Pancreas (tissue), 10 donors: ENCODE results near the gene TLE4. TPM values are rescaled to one million over a fixed set of nuclear protein-coding genes. Genes with fewer than 3 reads are reported as not detected.

ENCODE experiments used
- ATAC-seq, 4 donors: fragments of 200-7000 bp; cut with Tn5 transposase; one replicate each; pipeline versions ENCODE4 v1.8.0 to v1.9.1; 2020; ENCODE audit warnings: mild to moderate bottlenecking in 4 of 4, moderate library complexity in 4 of 4
- DNase-seq, 6 donors: peaks; one replicate each; pipeline ENCODE4 v3.0.0-alpha.2; 2020
- FAIRE-seq: peaks from 2 replicates; lab custom pipeline; 2012; peaks lifted over from hg19 to GRCh38; lab: Jason Lieb, UNC
- H3K27ac ChIP-seq, 4 donors: fragments of 200-600 bp; sonication (generic); 1 replicate in 3 of 4; 2 replicates in 1 of 4; pipeline versions ENCODE4 v1.5.0 to v1.8.0; 2020
- H3K27me3 ChIP-seq, 4 donors: fragments of 200-600 bp; one replicate each; pipeline ENCODE4 v1.8.0; 2021
- H3K36me3 ChIP-seq, 3 donors: fragments of 200-600 bp; sonication (generic) in 1 of 3; one replicate each; pipeline versions ENCODE4 v1.5.0 to v1.8.0; 2020 to 2021
- H3K4me1 ChIP-seq, 3 donors: fragments of 200-600 bp; one replicate each; pipeline ENCODE4 v1.8.0; 2021
- H3K4me3 ChIP-seq, 4 donors: fragments of 200-600 bp; sonication (generic) in 2 of 4; one replicate each; pipeline versions ENCODE4 v1.5.0 to v1.8.0; 2020 to 2021
- H3K9me3 ChIP-seq, 4 donors: fragments of 200-600 bp; one replicate each; pipeline ENCODE4 v1.8.0; 2021
- WGBS, 2 donors: extraction: QIAGEN DNeasy Blood & Tissue Kit; methylation state at CpG; one replicate each; pipeline ENCODE4 v1.1.7; 2013; 5-methylcytosine and 5-hydroxymethylcytosine counted together
- intact Hi-C, 3 donors: fragments of 100-400 bp; cut with DNase I; formaldehyde crosslinking; loops; one replicate each; pipeline versions ENCODE4 v1.11.1 to v1.14.2; 2022
- polyA plus RNA-seq, 2 donors: library from polyadenylated mRNA; stranded (reverse); fragments of 200-250 nt; gene quantifications; one replicate each; pipeline ENCODE4 v1.2.3, GENCODE V29; 2013
- total RNA-seq, 6 donors: library from RNA; stranded (reverse); fragmentation: NEBNext Ultra II Directional in 4 of 6; extraction: Animal tissue kit (Norgen Biotek cat#: 25700) in 4 of 6; gene quantifications; one replicate each; pipeline versions ENCODE4 v1.2.1 to v1.2.4, GENCODE V29; 2021 to 2023
- TF ChIP-seq, protein P1 (sequence below), 4 donors: fragments of 200-600 bp; sonication (generic) in 3 of 4; IDR thresholded peaks; one replicate each; pipeline versions ENCODE4 v1.5.0 to v1.8.0; 2021; ENCODE audit warnings: antibody characterized with exemption in 4 of 4
- donor health status: healthy with polysubstance abuse.
- donor health status: DM: no; HTN: no; CAD: no; lungs with moderate emphysema.
- donor health status: DM: no; HTN: no; CAD: no.
- donor health status: control.
- donor health status: control.
- donor health status: Bipolar disorder and iron deficiency.
- donor health status: DM: yes; HTN: yes; CAD: no.
- donor health status: DM: no; HTN: no; CAD: no.
- donor health status: DM: no; HTN: no; CAD: no.
- donor health status: DM: yes; HTN: yes; CAD: no.

TLE4 gene
- total and polyA plus RNA-seq, 8 donors, result 2.8 to 19.0 (median 9.7) TPM

DNA sequence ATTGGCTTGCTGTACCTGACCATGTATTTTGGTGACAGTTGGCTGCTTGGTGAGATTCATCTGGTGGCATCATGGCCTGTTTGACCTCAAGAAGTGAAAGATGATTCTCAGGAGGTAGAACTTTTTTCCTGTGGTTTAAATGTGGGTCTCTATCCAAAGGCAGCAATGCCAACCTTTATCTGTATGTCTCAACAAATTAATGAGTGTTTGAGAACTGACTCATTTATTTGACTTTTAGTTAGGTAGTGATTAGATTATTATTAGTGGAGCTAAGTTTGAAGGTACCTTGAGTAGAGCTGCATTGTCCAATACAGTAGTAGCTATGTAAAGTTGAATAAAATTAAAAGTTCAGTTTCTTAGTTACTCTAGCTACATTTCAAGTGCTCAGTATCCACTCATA lies 48.2 kb downstream of the TLE4 start:
- Histone ChIP-seq H3K27me3 (no peaks in the 10 kb centered on the region), H3K4me3 (no peak overlapping the region), H3K9me3 (no peaks in the 10 kb centered on the region), H3K27ac (no peak overlapping the region), H3K36me3 (no peaks in the 10 kb centered on the region), H3K4me1 (peaks cover 0 to 10% (median 5%) of the 10 kb centered on the region in 3 donors)
- ATAC-seq (peak; percentile 31 to 63 (median 35)), DNase-seq (no peak), FAIRE-seq (no peak)
- TF ChIP-seq, protein P1, sequence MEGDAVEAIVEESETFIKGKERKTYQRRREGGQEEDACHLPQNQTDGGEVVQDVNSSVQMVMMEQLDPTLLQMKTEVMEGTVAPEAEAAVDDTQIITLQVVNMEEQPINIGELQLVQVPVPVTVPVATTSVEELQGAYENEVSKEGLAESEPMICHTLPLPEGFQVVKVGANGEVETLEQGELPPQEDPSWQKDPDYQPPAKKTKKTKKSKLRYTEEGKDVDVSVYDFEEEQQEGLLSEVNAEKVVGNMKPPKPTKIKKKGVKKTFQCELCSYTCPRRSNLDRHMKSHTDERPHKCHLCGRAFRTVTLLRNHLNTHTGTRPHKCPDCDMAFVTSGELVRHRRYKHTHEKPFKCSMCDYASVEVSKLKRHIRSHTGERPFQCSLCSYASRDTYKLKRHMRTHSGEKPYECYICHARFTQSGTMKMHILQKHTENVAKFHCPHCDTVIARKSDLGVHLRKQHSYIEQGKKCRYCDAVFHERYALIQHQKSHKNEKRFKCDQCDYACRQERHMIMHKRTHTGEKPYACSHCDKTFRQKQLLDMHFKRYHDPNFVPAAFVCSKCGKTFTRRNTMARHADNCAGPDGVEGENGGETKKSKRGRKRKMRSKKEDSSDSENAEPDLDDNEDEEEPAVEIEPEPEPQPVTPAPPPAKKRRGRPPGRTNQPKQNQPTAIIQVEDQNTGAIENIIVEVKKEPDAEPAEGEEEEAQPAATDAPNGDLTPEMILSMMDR (IDR thresholded peaks at IDR 0.05), result no peak
- intact Hi-C loops, result no loop called here

DNA sequence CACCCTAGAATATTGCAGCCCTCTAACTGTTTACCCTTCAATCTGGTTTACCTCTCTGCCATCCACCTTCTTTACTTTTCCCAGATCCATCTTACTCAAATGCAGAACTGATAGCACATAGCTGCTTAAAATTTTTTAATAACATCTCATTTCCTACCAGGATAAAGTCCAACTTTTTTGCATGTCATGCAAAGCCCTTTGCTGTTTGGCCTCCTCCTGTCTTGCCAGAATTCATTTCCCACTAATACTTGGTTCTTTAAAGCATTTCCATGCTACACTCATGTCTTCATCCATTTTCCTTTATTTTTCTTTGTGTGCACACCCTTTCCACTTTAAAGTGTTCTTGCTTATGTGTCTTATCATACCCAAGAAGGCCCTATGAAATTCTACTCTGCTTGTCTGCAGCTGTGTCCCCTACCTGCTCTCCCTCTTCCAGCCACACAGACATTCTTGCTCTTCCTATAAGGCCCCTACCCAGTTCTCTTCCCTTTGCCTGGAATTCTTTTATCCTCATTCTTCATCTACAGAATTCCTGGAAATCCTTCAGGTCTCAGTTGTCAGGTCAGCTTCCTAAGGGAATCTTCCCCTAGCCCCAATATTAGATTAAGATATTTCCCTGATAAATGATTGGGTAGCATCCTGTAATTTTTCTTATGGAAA lies 50.3 kb downstream of the TLE4 start:
- ATAC-seq, result no peak
- H3K4me3 ChIP-seq, result no peak overlapping the region
- H3K27me3 ChIP-seq, result no peaks in the 10 kb centered on the region
- intact Hi-C loops, result no loop called here
- no peaks in the 10 kb centered on the region for H3K36me3 ChIP-seq
- DNase-seq, result no peak
- no peak for FAIRE-seq
- no peaks in the 10 kb centered on the region for H3K9me3 ChIP-seq
- H3K4me1 ChIP-seq, result peaks cover 0 to 7% (median 5%) of the 10 kb centered on the region in 3 donors
- H3K27ac ChIP-seq, result no peak overlapping the region
- TF ChIP-seq, protein P1 (IDR thresholded peaks at IDR 0.05), result no peak

DNA sequence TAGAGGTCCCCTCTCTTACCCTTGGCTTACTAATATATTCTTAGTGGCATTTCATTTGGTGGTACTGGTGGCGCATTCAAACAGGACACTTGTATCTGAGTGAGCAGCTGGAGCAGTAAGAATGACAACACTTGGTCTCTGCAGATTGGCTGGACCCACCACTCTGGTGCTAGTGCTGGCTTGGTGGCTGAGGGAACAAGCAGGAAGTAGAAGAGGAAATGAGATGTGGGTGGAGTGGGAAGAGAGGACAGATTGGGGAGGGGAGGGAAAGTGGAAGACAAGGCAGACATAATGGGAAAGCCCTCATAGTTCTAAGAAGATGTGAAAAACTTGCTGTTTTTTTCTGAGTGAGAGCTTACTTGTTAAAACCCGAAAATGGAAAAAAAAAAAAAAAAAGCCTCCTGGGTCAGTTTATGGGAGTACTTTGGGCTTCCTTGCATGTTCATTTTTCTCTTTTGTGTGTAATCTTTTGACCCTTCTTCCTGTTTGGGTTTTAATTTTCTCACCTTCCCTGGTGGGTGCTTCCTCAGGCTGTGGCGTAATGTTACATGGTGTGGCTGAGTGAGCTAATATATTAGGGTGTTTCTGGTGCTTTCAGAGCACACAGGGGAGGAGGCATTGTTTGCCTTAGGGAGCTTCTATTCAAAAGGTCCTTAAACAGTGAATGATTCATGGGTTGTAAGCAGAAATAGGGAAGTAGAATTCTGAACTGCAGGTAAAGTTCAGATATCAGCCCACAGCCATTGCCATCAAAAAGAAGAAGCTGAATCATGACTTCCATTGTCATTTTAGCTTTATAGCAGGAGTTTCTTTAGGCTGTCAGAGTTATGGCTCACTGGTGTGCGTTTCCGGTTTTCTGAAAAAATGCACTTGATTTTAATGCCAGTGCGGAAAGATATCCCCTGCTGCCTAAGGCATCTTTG lies 52.3 kb downstream of the TLE4 start:
- no peaks in the 10 kb centered on the region for H3K27me3 ChIP-seq
- H3K4me3 ChIP-seq, result no peak overlapping the region
- intact Hi-C loops, result no loop called here
- H3K9me3 ChIP-seq, result no peaks in the 10 kb centered on the region
- WGBS, 2 donors, result 86 to 87% methylated on average over 6 of the region's 6 CpGs
- H3K36me3 ChIP-seq, result no peaks in the 10 kb centered on the region
- H3K27ac ChIP-seq, result no peak overlapping the region
- DNase-seq (peak in 1 of 6 donors; percentile 16), FAIRE-seq (no peak), ATAC-seq (peak in 3 of 4 donors; percentile 68 to 81 (median 77))
- TF ChIP-seq, protein P1 (IDR thresholded peaks at IDR 0.05), result no peak
- H3K4me1 ChIP-seq, result peaks cover 0 to 5% (median 4%) of the 10 kb centered on the region in 3 donors

DNA sequence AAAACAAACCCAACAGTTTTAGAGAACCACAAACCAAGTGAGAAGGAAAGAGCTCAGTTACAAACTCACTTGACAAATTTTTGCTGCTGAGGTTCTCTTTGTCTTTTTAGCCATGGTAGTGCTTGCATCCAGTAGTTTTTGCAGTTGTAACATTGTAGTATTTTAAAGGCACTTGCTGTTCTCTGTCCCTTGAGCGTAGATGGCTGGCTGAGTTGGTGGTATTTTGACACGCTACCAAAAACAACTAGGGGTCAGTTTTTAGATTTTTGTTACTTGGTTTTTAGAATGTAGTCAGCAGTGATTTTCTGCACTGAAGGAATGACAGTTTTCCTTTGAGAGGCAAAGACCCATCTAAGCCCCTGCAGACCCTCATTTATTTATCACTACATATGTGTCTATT lies 58.0 kb downstream of the TLE4 start:
- 98 to 100% methylated on average over 2 of the region's 2 CpGs for WGBS, 2 donors
- DNase-seq, result no peak
- ATAC-seq, result no peak
- Histone ChIP-seq H3K4me1 (no peaks in the 10 kb centered on the region), H3K36me3 (no peaks in the 10 kb centered on the region), H3K27me3 (no peaks in the 10 kb centered on the region), H3K9me3 (no peaks in the 10 kb centered on the region), H3K27ac (no peak overlapping the region), H3K4me3 (no peak overlapping the region)
- TF ChIP-seq, protein P1 (IDR thresholded peaks at IDR 0.05), result no peak
- FAIRE-seq, result no peak
- intact Hi-C loops, result no loop called here
